Spleen (tissue), 11 donors: ENCODE data around the gene MRPS22. TPM values are rescaled to one million over a fixed set of nuclear protein-coding genes. Genes with fewer than 3 reads are reported as not detected.

Experiments
- DNase-seq: peaks from one replicate; pipeline ENCODE4 v3.0.0-alpha.2; 2020
- H3K27ac ChIP-seq, 8 donors: fragments of 200-600 bp; sonication (generic) in 7 of 8; 1 replicate in 4 of 8; 2 replicates in 4 of 8; pipeline versions ENCODE4 v1.5.0 to v1.8.0; 2016 to 2021; ENCODE audit warnings: inconsistent platforms in 4 of 8, mild to moderate bottlenecking in 4 of 8, moderate library complexity in 1 of 8
- H3K27me3 ChIP-seq, 7 donors: fragments of 200-600 bp; sonication (generic) in 6 of 7; replicated peaks in 1 of 7; 1 replicate in 4 of 7; 2 replicates in 3 of 7; pipeline versions ENCODE4 v1.5.0 to v1.8.0; 2016 to 2021; ENCODE audit warnings: inconsistent platforms in 3 of 7, mild to moderate bottlenecking in 1 of 7
- H3K36me3 ChIP-seq, 6 donors: fragments of 200-600 bp; sonication (generic) in 5 of 6; 1 replicate in 4 of 6; 2 replicates in 2 of 6; pipeline versions ENCODE4 v1.5.0 to v1.8.0; 2016 to 2021; ENCODE audit warnings: inconsistent platforms in 2 of 6
- H3K4me1 ChIP-seq, 6 donors: fragments of 200-600 bp; sonication (generic) in 5 of 6; 1 replicate in 3 of 6; 2 replicates in 3 of 6; pipeline versions ENCODE4 v1.5.0 to v1.8.0; 2016 to 2021; ENCODE audit warnings: inconsistent platforms in 3 of 6
- H3K4me3 ChIP-seq, 8 donors: fragments of 200-600 bp; sonication (generic) in 7 of 8; 1 replicate in 4 of 8; 2 replicates in 4 of 8; pipeline versions ENCODE4 v1.5.0 to v1.8.0; 2016 to 2021; ENCODE audit warnings: inconsistent platforms in 4 of 8, mild to moderate bottlenecking in 4 of 8, moderate library complexity in 2 of 8
- H3K9me3 ChIP-seq, 8 donors: fragments of 200-600 bp; sonication (generic) in 7 of 8; 1 replicate in 4 of 8; 2 replicates in 4 of 8; pipeline versions ENCODE4 v1.5.0 to v1.8.0; 2016 to 2021; ENCODE audit warnings: inconsistent platforms in 4 of 8
- CTCF ChIP-seq, 11 experiments: fragments of 200-600 bp in 7 of 11; fragments of 450-650 bp in 4 of 11; sonication (generic) in 4 of 11; IDR thresholded peaks in 8 of 11; conservative IDR thresholded peaks in 3 of 11; 1 replicate in 7 of 11; 2 replicates in 4 of 11; pipeline versions ENCODE4 v1.4.0 to v1.8.0; 2016 to 2021; ENCODE audit warnings: antibody characterized with exemption in 11 of 11, inconsistent platforms in 4 of 11, mild to moderate bottlenecking in 1 of 11
- POLR2A ChIP-seq, 3 donors: fragments of 450-650 bp; IDR thresholded peaks; one replicate each; pipeline ENCODE4 v1.5.1; 2017; ENCODE audit warnings: antibody characterized with exemption in 3 of 3, mild to moderate bottlenecking in 1 of 3
- POLR2AphosphoS5 ChIP-seq, 3 donors: sonication (generic); formaldehyde crosslinking; IDR thresholded peaks; one replicate each; pipeline ENCODE4 v1.5.1; 2017; ENCODE audit warnings: antibody characterized with exemption in 3 of 3
- WGBS, 5 donors: extraction: QIAGEN DNeasy Blood & Tissue Kit in 3 of 5; methylation state at CpG; one replicate each; pipeline versions ENCODE4 v1.1.5 to v1.1.7; 2013 to 2018; 5-methylcytosine and 5-hydroxymethylcytosine counted together
- intact Hi-C: fragments of 100-400 bp; cut with DNase I; formaldehyde crosslinking; loops from one replicate; pipeline ENCODE4 v1.15.0; 2023; ENCODE audit warnings: low total_unique reads
- polyA plus RNA-seq, 3 donors: library from polyadenylated mRNA; stranded (reverse); fragments of 200-250 nt; gene quantifications; one replicate each; pipeline ENCODE4 v1.2.1, GENCODE V29; 2013
- total RNA-seq, 7 donors: library from RNA; depleted of rRNA in 3 of 7; stranded (reverse); fragments of >200 nt in 3 of 7; fragmentation: NEBNext Ultra II Directional in 4 of 7; extraction: Animal tissue kit (Norgen Biotek cat#: 25700) in 4 of 7; gene quantifications; one replicate each; pipeline versions ENCODE4 v1.1.0 to v1.2.1, GENCODE V29; 2016 to 2021
- donor health status: healthy with polysubstance abuse.
- donor health status: DM: no; HTN: no; CAD: no; lungs with moderate emphysema.
- donor health status: DM: no; HTN: no; CAD: no.
- donor health status: Bipolar disorder and iron deficiency.
- donor health status: healthy.
- donor health status: DM: no; HTN: no; CAD: no.
- donor health status: DM: yes; HTN: yes; CAD: no.

Gene MRPS22
- total and polyA plus RNA-seq, 10 donors = 24.8 to 53.2 (median 30.9) TPM

- 68 to 89% (median 76%) methylated on average over 5 of the region's 5 CpGs for WGBS, 5 donors
- intact Hi-C loops = no loop called here
- H3K36me3 ChIP-seq = no peaks in the 10 kb centered on the region
- no peak overlapping the region for H3K4me3 ChIP-seq
- peaks cover 0 to 9% (median 0%) of the 10 kb centered on the region in 6 donors for H3K4me1 ChIP-seq
- peaks cover 0 to 38% (median 3%) of the 10 kb centered on the region in 7 donors for H3K27me3 ChIP-seq
- no peaks in the 10 kb centered on the region for H3K9me3 ChIP-seq
- no peak for TF ChIP-seq POLR2A (IDR thresholded peaks at IDR 0.05)
- TF ChIP-seq CTCF (IDR thresholded peaks at IDR 0.05 in 8 of 11, conservative IDR thresholded peaks at IDR 0.05 in 3 of 11) = no peak
- no peak for TF ChIP-seq POLR2AphosphoS5 (IDR thresholded peaks at IDR 0.05)
- DNase-seq = no peak
- H3K27ac ChIP-seq = no peak overlapping the region
Measured at GRCh38 chr3:139313921-139314320, 29.9 kb upstream of the MRPS22 start.

GRCh38 chr3:139317215-139317614 is 26.6 kb upstream of the MRPS22 start:
- 61 to 76% (median 65%) methylated on average over 6 of the region's 6 CpGs for WGBS, 5 donors
- Histone ChIP-seq H3K27me3 (peaks cover 0 to 46% (median 3%) of the 10 kb centered on the region in 7 donors), H3K36me3 (no peaks in the 10 kb centered on the region), H3K9me3 (no peaks in the 10 kb centered on the region), H3K4me3 (no peak overlapping the region), H3K4me1 (no peaks in the 10 kb centered on the region), H3K27ac (no peak overlapping the region)
- TF ChIP-seq POLR2AphosphoS5 (IDR thresholded peaks at IDR 0.05) (no peak), POLR2A (IDR thresholded peaks at IDR 0.05) (no peak), CTCF (IDR thresholded peaks at IDR 0.05 in 8 of 11, conservative IDR thresholded peaks at IDR 0.05 in 3 of 11) (no peak)
- no peak for DNase-seq
- intact Hi-C loops = no loop called here

GRCh38 chr3:139317660-139318430 is 26.0 kb upstream of the MRPS22 start:
- Histone ChIP-seq H3K4me1 (no peaks in the 10 kb centered on the region), H3K36me3 (no peaks in the 10 kb centered on the region), H3K4me3 (no peak overlapping the region), H3K27ac (no peak overlapping the region), H3K9me3 (no peaks in the 10 kb centered on the region), H3K27me3 (peaks cover 0 to 46% (median 3%) of the 10 kb centered on the region in 7 donors)
- intact Hi-C loops = no loop called here
- WGBS, 5 donors = 73 to 90% (median 85%) methylated on average over 8 of the region's 8 CpGs
- DNase-seq = no peak
- no peak for TF ChIP-seq CTCF (IDR thresholded peaks at IDR 0.05 in 8 of 11, conservative IDR thresholded peaks at IDR 0.05 in 3 of 11)
- TF ChIP-seq POLR2AphosphoS5 (IDR thresholded peaks at IDR 0.05) = no peak
- TF ChIP-seq POLR2A (IDR thresholded peaks at IDR 0.05) = no peak

GRCh38 chr3:139318431-139318816 is 25.4 kb upstream of the MRPS22 start:
- Histone ChIP-seq H3K4me1 (no peaks in the 10 kb centered on the region), H3K9me3 (no peaks in the 10 kb centered on the region), H3K27ac (no peak overlapping the region), H3K36me3 (no peaks in the 10 kb centered on the region), H3K27me3 (peaks cover 0 to 46% (median 3%) of the 10 kb centered on the region in 7 donors), H3K4me3 (no peak overlapping the region)
- TF ChIP-seq POLR2AphosphoS5 (IDR thresholded peaks at IDR 0.05) = no peak
- TF ChIP-seq CTCF (IDR thresholded peaks at IDR 0.05 in 8 of 11, conservative IDR thresholded peaks at IDR 0.05 in 3 of 11) = no peak
- no peak for TF ChIP-seq POLR2A (IDR thresholded peaks at IDR 0.05)
- DNase-seq = no peak
- 37 to 81% (median 52%) methylated on average over 3 of the region's 3 CpGs for WGBS, 5 donors
- intact Hi-C loops = no loop called here
